Neuronal stem cell (in vitro differentiated cells): Measurements from ENCODE around the gene CWF19L1.

ENCODE experiments used
- DNase-seq: peaks from one replicate; pipeline ENCODE4 v3.0.0-alpha.2; 2013; ENCODE audit warnings: low spot score
- H2AFZ ChIP-seq: one replicate; pipeline ENCODE4 v1.6.1; 2013; ENCODE audit warnings: mild to moderate bottlenecking, low read length, inconsistent platforms
- H2AK5ac ChIP-seq: 2 replicates; pipeline ENCODE4 v1.6.1; 2013; ENCODE audit warnings: low read depth, mild to moderate bottlenecking, inconsistent platforms, low read length, moderate library complexity, mixed read lengths
- H2BK120ac ChIP-seq: 2 replicates; pipeline ENCODE4 v1.6.1; 2013; ENCODE audit warnings: low read depth, mild to moderate bottlenecking, inconsistent platforms, low read length, moderate library complexity, mixed read lengths
- H2BK12ac ChIP-seq: one replicate; pipeline ENCODE4 v1.6.1; 2013; ENCODE audit warnings: low read length, inconsistent platforms
- H2BK15ac ChIP-seq: 2 replicates; pipeline ENCODE4 v1.6.1; 2013; ENCODE audit warnings: mild to moderate bottlenecking, low read length, inconsistent platforms, mixed read lengths
- H2BK5ac ChIP-seq: one replicate; pipeline ENCODE4 v1.6.1; 2013; ENCODE audit warnings: inconsistent platforms, mild to moderate bottlenecking, low read length, moderate library complexity
- H3K14ac ChIP-seq: one replicate; pipeline ENCODE4 v1.6.1; 2013; ENCODE audit warnings: low read length, inconsistent platforms
- H3K18ac ChIP-seq: 2 replicates; pipeline ENCODE4 v1.6.1; 2013; ENCODE audit warnings: low read length, inconsistent platforms
- H3K23ac ChIP-seq: 2 replicates; pipeline ENCODE4 v1.6.1; 2013; ENCODE audit warnings: low read depth, mild to moderate bottlenecking, mixed read lengths, low read length, inconsistent platforms; ENCODE audit not compliant: poor library complexity
- H3K27ac ChIP-seq: replicated peaks from 3 replicates; pipeline ENCODE4 v1.5.1; 2013; ENCODE audit warnings: low read length, inconsistent platforms
- H3K27me3 ChIP-seq, 3 experiments: 2 replicates each; pipeline ENCODE4 v1.6.1; 2013; ENCODE audit warnings: low read length in 3 of 3, mild to moderate bottlenecking in 2 of 3, inconsistent platforms in 1 of 3, low read depth in 1 of 3, mixed read lengths in 1 of 3, moderate library complexity in 1 of 3; ENCODE audit not compliant: control insufficient read depth in 3 of 3, insufficient read depth in 3 of 3
- H3K36me3 ChIP-seq, 2 donors: replicated peaks in 1 of 2; 2 replicates each; pipeline ENCODE4 v1.6.1; 2013; ENCODE audit warnings: low read length in 2 of 2; ENCODE audit not compliant: control insufficient read depth in 2 of 2, insufficient read depth in 2 of 2
- H3K4ac ChIP-seq: 2 replicates; pipeline ENCODE4 v1.6.1; 2013; ENCODE audit warnings: inconsistent platforms, mild to moderate bottlenecking, low read length, moderate library complexity
- H3K4me1 ChIP-seq, 2 donors: 1 replicate in 1 of 2; 2 replicates in 1 of 2; pipeline ENCODE4 v1.6.1; 2013; ENCODE audit warnings: low read length in 2 of 2, low read depth in 1 of 2; ENCODE audit not compliant: control insufficient read depth in 2 of 2, insufficient read depth in 1 of 2
- H3K4me2 ChIP-seq: one replicate; pipeline ENCODE4 v1.6.1; 2013; ENCODE audit warnings: mild to moderate bottlenecking, low read length, inconsistent platforms; ENCODE audit not compliant: insufficient read depth, poor library complexity, severe bottlenecking
- H3K4me3 ChIP-seq, 2 donors: 2 replicates each; pipeline ENCODE4 v1.5.1; 2013; ENCODE audit warnings: low read length in 2 of 2, mild to moderate bottlenecking in 2 of 2, inconsistent platforms in 1 of 2, moderate library complexity in 1 of 2
- H3K79me1 ChIP-seq: one replicate; pipeline ENCODE4 v1.6.1; 2013; ENCODE audit warnings: low read depth, mild to moderate bottlenecking, inconsistent platforms, low read length, moderate library complexity
- H3K9ac ChIP-seq: one replicate; pipeline ENCODE4 v1.6.1; 2013; ENCODE audit warnings: mild to moderate bottlenecking, low read depth, low read length, inconsistent platforms; ENCODE audit not compliant: poor library complexity
- H3K9me3 ChIP-seq, 2 donors: replicated peaks in 1 of 2; 2 replicates each; pipeline versions ENCODE3 to v1.6.1; 2013; ENCODE audit warnings: low read length in 2 of 2, mild to moderate bottlenecking in 2 of 2, inconsistent platforms in 1 of 2, low read depth in 1 of 2, mixed read lengths in 1 of 2, moderate library complexity in 1 of 2; ENCODE audit not compliant: control insufficient read depth in 2 of 2, insufficient read depth in 1 of 2
- H4K8ac ChIP-seq: one replicate; pipeline ENCODE4 v1.6.1; 2013; ENCODE audit warnings: low read depth, mild to moderate bottlenecking, inconsistent platforms, low read length, moderate library complexity
- H4K91ac ChIP-seq: one replicate; pipeline ENCODE4 v1.6.1; 2013; ENCODE audit warnings: low read length, low read depth, mild to moderate bottlenecking, inconsistent platforms; ENCODE audit not compliant: poor library complexity
- WGBS, 2 donors: extraction: QIAGEN DNeasy Blood & Tissue Kit; methylation state at CpG; one replicate each; pipeline ENCODE4 v1.1.7; 2013; ENCODE audit warnings: missing lambda C conversion rate in 2 of 2, mixed read lengths in 1 of 2; ENCODE audit not compliant: insufficient read length in 2 of 2, insufficient replicate concordance in 1 of 2; ENCODE audit errors: extremely low coverage in 2 of 2; 5-methylcytosine and 5-hydroxymethylcytosine counted together

Gene CWF19L1

DNA sequence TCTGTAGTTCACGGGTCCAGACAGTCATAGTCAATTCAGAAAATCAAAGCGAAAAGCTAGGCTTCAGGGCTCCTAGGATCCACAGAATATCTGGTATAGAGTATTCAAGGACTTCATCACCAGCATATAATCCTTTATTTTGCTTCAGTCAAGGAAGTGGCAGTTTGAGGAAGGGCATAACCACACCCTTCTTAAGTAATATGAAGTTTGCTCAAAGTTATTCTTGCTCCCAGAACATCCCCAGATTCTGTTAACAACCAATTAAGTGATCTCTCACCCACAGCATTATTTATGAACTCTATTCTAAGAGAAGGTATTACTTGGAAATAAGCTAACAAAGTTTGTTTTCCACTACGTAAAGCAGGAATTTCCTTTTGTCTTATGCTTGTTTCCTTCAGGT is 13.2 kb downstream of the CWF19L1 start:
- H3K27me3 ChIP-seq: no peaks in the 10 kb centered on the region
- WGBS, 2 donors: no CpG with 5 or more reads among the region's 3 CpGs
- H3K4me1 ChIP-seq: no peaks in the 10 kb centered on the region
- no peak overlapping the region for H3K4me2 ChIP-seq
- no peak overlapping the region for H4K8ac ChIP-seq
- no peak overlapping the region for H2BK15ac ChIP-seq
- H3K14ac ChIP-seq: no peak overlapping the region
- H2BK5ac ChIP-seq: no peak overlapping the region
- H2AK5ac ChIP-seq: no peak overlapping the region
- H3K27ac ChIP-seq: no peak overlapping the region
- H3K36me3 ChIP-seq: peaks cover 4 to 85% of the 10 kb centered on the region in 2 donors
- H3K4me3 ChIP-seq: no peak overlapping the region
- H2AFZ ChIP-seq: no peak overlapping the region
- H2BK120ac ChIP-seq: no peak overlapping the region
- H3K23ac ChIP-seq: no peak overlapping the region
- H3K9me3 ChIP-seq: no peaks in the 10 kb centered on the region
- H4K91ac ChIP-seq: no peak overlapping the region
- H3K9ac ChIP-seq: no peak overlapping the region
- DNase-seq: no peak
- no peak overlapping the region for H3K4ac ChIP-seq
- H2BK12ac ChIP-seq: no peak overlapping the region
- no peak overlapping the region for H3K18ac ChIP-seq
- peaks cover 2% of the 10 kb centered on the region for H3K79me1 ChIP-seq

GRCh38 chr10:100253041-100253440 is 14.4 kb downstream of the CWF19L1 start:
- Histone ChIP-seq H3K36me3 (peaks cover 12 to 87% of the 10 kb centered on the region in 2 donors), H4K91ac (no peak overlapping the region), H3K9ac (no peak overlapping the region), H2BK120ac (no peak overlapping the region), H2BK5ac (no peak overlapping the region), H3K14ac (no peak overlapping the region), H3K27me3 (no peaks in the 10 kb centered on the region), H3K4me2 (no peak overlapping the region), H3K4me1 (no peaks in the 10 kb centered on the region), H3K9me3 (no peaks in the 10 kb centered on the region), H3K23ac (no peak overlapping the region), H4K8ac (no peak overlapping the region), H2AK5ac (no peak overlapping the region), H2BK15ac (no peak overlapping the region), H2BK12ac (no peak overlapping the region), H3K27ac (no peak overlapping the region), H3K4ac (no peak overlapping the region), H2AFZ (no peak overlapping the region), H3K4me3 (no peak overlapping the region), H3K79me1 (peaks cover 2% of the 10 kb centered on the region), H3K18ac (no peak overlapping the region)
- DNase-seq: no peak
- WGBS, 2 donors: no CpG with 5 or more reads among the region's 5 CpGs

GRCh38 chr10:100248820-100249219 is 18.6 kb downstream of the CWF19L1 start:
- H3K27me3 ChIP-seq: no peaks in the 10 kb centered on the region
- no peak overlapping the region for H3K4me2 ChIP-seq
- H2BK5ac ChIP-seq: no peak overlapping the region
- H2BK120ac ChIP-seq: no peak overlapping the region
- peaks cover 2% of the 10 kb centered on the region for H3K79me1 ChIP-seq
- H3K27ac ChIP-seq: no peak overlapping the region
- H2AK5ac ChIP-seq: no peak overlapping the region
- H3K9me3 ChIP-seq: no peaks in the 10 kb centered on the region
- no peak overlapping the region for H3K23ac ChIP-seq
- peaks cover 15 to 90% of the 10 kb centered on the region in 2 donors for H3K36me3 ChIP-seq
- H4K91ac ChIP-seq: no peak overlapping the region
- DNase-seq: no peak
- H2BK12ac ChIP-seq: no peak overlapping the region
- H3K4me1 ChIP-seq: no peaks in the 10 kb centered on the region
- H3K4me3 ChIP-seq: no peak overlapping the region
- H3K18ac ChIP-seq: no peak overlapping the region
- no peak overlapping the region for H2AFZ ChIP-seq
- no CpG with 5 or more reads among the region's 7 CpGs for WGBS, 2 donors
- H2BK15ac ChIP-seq: no peak overlapping the region
- no peak overlapping the region for H3K4ac ChIP-seq
- no peak overlapping the region for H4K8ac ChIP-seq
- H3K9ac ChIP-seq: no peak overlapping the region
- H3K14ac ChIP-seq: no peak overlapping the region

GRCh38 chr10:100245484-100246220 is 21.8 kb downstream of the CWF19L1 start:
- Histone ChIP-seq H3K9me3 (no peaks in the 10 kb centered on the region), H3K18ac (no peak overlapping the region), H3K79me1 (peaks cover 2% of the 10 kb centered on the region), H4K91ac (no peak overlapping the region), H3K36me3 (peaks cover 20 to 89% of the 10 kb centered on the region in 2 donors), H3K27ac (no peak overlapping the region), H3K9ac (no peak overlapping the region), H2BK12ac (no peak overlapping the region), H3K23ac (no peak overlapping the region), H3K4me3 (no peak overlapping the region), H2BK120ac (no peak overlapping the region), H4K8ac (no peak overlapping the region), H3K4me1 (no peaks in the 10 kb centered on the region), H2BK15ac (no peak overlapping the region), H2BK5ac (no peak overlapping the region), H2AK5ac (no peak overlapping the region), H2AFZ (no peak overlapping the region), H3K4me2 (no peak overlapping the region), H3K4ac (no peak overlapping the region), H3K27me3 (no peaks in the 10 kb centered on the region), H3K14ac (no peak overlapping the region)
- no peak for DNase-seq
- WGBS, 2 donors: no CpG with 5 or more reads among the region's 5 CpGs
